ENCODE results near the gene RAP1GAP.
A peak's percentile ranks its signal among the peaks of the same experiment; 100 is the strongest.

The RAP1GAP gene

GRCh38 chr1:21596174-21596573 lies 73.0 kb downstream of the RAP1GAP start:
- Histone ChIP-seq H3K27ac (ENCODE audit: low read length) (no peak overlapping the region), H3K4me3 (ENCODE audit: low read depth in 1 of 2, low read length in 2 of 2) (no peak overlapping the region), H3K9ac (ENCODE audit: low read depth, low read length) (no peak overlapping the region), H3K4me1 (ENCODE audit: insufficient read depth, low read length) (no peaks in the 10 kb centered on the region), H3K9me3 (ENCODE audit: insufficient read depth, low read length, severe bottlenecking) (no peaks in the 10 kb centered on the region), H3K27me3 (ENCODE audit: insufficient read depth, low read length, poor library complexity) (no peaks in the 10 kb centered on the region), H2AFZ (ENCODE audit: low read depth, low read length) (no peak overlapping the region), H3K36me3 (ENCODE audit: insufficient read depth, low read length) (no peaks in the 10 kb centered on the region), H3K4me2 (ENCODE audit: insufficient read depth, low read length) (no peak overlapping the region), H4K20me1 (ENCODE audit: insufficient read depth, low read length) (peaks cover 14% of the 10 kb centered on the region), H3K79me2 (ENCODE audit: insufficient read depth, low read length) (no peaks in the 10 kb centered on the region)
- no peak for DNase-seq
- ATAC-seq (ENCODE audit: insufficient read depth, low read depth): no peak
- TF ChIP-seq CTCF (IDR thresholded peaks at IDR 0.05; ENCODE audit: borderline replicate concordance, extremely low read depth, low read length, poor library complexity, severe bottlenecking): no peak
- no peak for TF ChIP-seq EZH2 (IDR thresholded peaks at IDR 0.05; ENCODE audit: borderline replicate concordance, low read depth, low read length, severe bottlenecking)

GRCh38 chr1:21594935-21595897 lies 73.9 kb downstream of the RAP1GAP start:
- H4K20me1 ChIP-seq (ENCODE audit: insufficient read depth, low read length): peaks cover 14% of the 10 kb centered on the region
- H3K4me1 ChIP-seq (ENCODE audit: insufficient read depth, low read length): no peaks in the 10 kb centered on the region
- H3K79me2 ChIP-seq (ENCODE audit: insufficient read depth, low read length): no peaks in the 10 kb centered on the region
- no peak overlapping the region for H2AFZ ChIP-seq (ENCODE audit: low read depth, low read length)
- ATAC-seq (ENCODE audit: insufficient read depth, low read depth) (peak; percentile 74), DNase-seq (peak; percentile 69)
- H3K27ac ChIP-seq (ENCODE audit: low read length): no peak overlapping the region
- H3K27me3 ChIP-seq (ENCODE audit: insufficient read depth, low read length, poor library complexity): no peaks in the 10 kb centered on the region
- no peaks in the 10 kb centered on the region for H3K9me3 ChIP-seq (ENCODE audit: insufficient read depth, low read length, severe bottlenecking)
- H3K4me3 ChIP-seq (ENCODE audit: low read depth in 1 of 2, low read length in 2 of 2): no peak overlapping the region
- no peaks in the 10 kb centered on the region for H3K36me3 ChIP-seq (ENCODE audit: insufficient read depth, low read length)
- no peak overlapping the region for H3K4me2 ChIP-seq (ENCODE audit: insufficient read depth, low read length)
- H3K9ac ChIP-seq (ENCODE audit: low read depth, low read length): no peak overlapping the region
- TF ChIP-seq CTCF (IDR thresholded peaks at IDR 0.05; ENCODE audit: borderline replicate concordance, extremely low read depth, low read length, poor library complexity, severe bottlenecking) (peak; percentile 83), EZH2 (IDR thresholded peaks at IDR 0.05; ENCODE audit: borderline replicate concordance, low read depth, low read length, severe bottlenecking) (no peak)

DNA sequence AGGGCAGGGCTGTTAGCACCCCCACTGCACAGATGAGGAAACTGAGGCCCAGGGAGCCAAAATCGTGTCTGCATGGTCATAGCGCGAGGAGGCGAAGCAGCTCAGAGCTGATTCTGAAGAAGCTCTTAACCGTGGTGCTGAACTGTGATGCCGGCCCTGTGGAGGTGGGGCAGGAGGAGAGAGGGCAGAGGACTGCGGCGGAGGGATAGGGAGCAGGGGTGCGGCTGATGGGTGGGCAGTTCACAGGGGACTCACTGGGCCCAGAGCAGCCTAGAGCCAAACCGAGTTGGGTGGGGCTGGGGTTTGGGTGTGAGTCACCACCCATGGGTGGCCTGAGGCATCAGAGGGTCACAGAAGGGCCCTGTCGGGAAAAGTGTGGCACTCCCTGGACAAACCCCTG lies 74.7 kb downstream of the RAP1GAP start:
- peaks cover 14% of the 10 kb centered on the region for H4K20me1 ChIP-seq (ENCODE audit: insufficient read depth, low read length)
- H3K4me2 ChIP-seq (ENCODE audit: insufficient read depth, low read length): no peak overlapping the region
- no peaks in the 10 kb centered on the region for H3K4me1 ChIP-seq (ENCODE audit: insufficient read depth, low read length)
- H3K9me3 ChIP-seq (ENCODE audit: insufficient read depth, low read length, severe bottlenecking): no peaks in the 10 kb centered on the region
- H3K36me3 ChIP-seq (ENCODE audit: insufficient read depth, low read length): no peaks in the 10 kb centered on the region
- H3K27me3 ChIP-seq (ENCODE audit: insufficient read depth, low read length, poor library complexity): no peaks in the 10 kb centered on the region
- H2AFZ ChIP-seq (ENCODE audit: low read depth, low read length): no peak overlapping the region
- ATAC-seq (ENCODE audit: insufficient read depth, low read depth) (no peak), DNase-seq (no peak)
- TF ChIP-seq CTCF (IDR thresholded peaks at IDR 0.05; ENCODE audit: borderline replicate concordance, extremely low read depth, low read length, poor library complexity, severe bottlenecking): no peak
- no peak for TF ChIP-seq EZH2 (IDR thresholded peaks at IDR 0.05; ENCODE audit: borderline replicate concordance, low read depth, low read length, severe bottlenecking)
- H3K9ac ChIP-seq (ENCODE audit: low read depth, low read length): no peak overlapping the region
- H3K27ac ChIP-seq (ENCODE audit: low read length): no peak overlapping the region
- H3K79me2 ChIP-seq (ENCODE audit: insufficient read depth, low read length): no peaks in the 10 kb centered on the region
- H3K4me3 ChIP-seq (ENCODE audit: low read depth in 1 of 2, low read length in 2 of 2): no peak overlapping the region
